Measurements from ENCODE around the gene ARHGEF19. TPM values are rescaled to one million over a fixed set of nuclear protein-coding genes. Genes with fewer than 3 reads are reported as not detected.
A peak's percentile ranks its signal among the peaks of the same experiment; 100 is the strongest.

ARHGEF19 gene
- total and polyA plus RNA-seq, 8 donors = 10.4 to 67.7 (median 56.5) TPM

DNA sequence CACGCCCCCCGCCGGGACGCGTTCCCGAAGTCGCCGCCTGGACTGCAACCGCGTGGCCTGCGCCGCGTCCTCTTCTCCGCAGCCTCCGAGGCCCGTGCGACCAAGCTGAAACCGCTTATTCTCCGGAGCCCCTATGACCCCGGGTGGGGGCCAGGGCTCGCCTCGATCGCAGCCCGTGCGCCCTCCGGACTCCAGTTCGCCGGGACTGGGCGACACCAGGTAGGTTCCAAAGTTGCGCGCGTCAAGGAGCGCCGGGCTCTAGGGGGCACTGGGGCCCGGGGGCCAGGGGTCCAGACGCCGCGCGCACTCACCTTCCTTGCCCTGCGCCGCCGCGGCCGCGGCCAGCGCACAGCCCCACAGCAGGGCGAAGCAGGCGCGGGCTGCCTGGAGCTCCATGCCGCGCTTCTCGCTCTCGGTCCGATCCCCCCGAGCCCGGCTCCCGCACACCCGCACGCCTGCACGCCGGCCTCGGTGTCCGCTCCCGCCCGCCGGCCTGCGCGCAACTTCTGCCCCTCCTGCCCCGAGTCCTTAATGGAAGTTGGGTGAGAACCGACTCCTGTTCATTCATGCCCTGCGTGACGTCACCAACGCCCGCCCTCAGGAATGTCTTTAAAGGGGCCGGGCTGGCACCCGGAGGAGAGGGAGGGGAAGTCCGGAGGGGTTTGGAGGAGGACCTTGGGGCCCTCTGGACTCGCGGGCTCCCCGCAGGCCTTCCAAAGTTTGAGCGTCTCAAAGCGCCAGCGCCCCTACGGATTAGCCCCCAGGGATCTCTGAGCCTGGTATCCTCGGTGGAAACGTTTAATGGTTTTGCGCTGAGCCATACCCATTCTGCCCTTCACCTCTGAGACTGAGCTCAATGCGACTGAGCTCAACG lies 56.7 kb downstream of the ARHGEF19 start, which contains the start of gene EPHA2:
Gene EPHA2 (minus strand): TSS at position 533 of the 874 bp plus-strand sequence. CDS start 137 bp downstream, at position 396.
- Histone ChIP-seq H3K9me3 (no peaks in the 10 kb centered on the region), H3K27ac (peak within 1 kb of the TSS; percentile 87 to 89), H3K4me3 (peak within 1 kb of the TSS; percentile 65 to 84), H3K4me1 (peaks cover 33 to 66% of the 10 kb centered on the region in 2 donors), H3K27me3 (peaks cover 0 to 24% of the 10 kb centered on the region in 2 donors), H3K36me3 (peaks cover 0 to under 1% of the 10 kb centered on the region in 2 donors)
- intact Hi-C loops (cut with DNase I) = no loop called here
- TF ChIP-seq, protein P1, sequence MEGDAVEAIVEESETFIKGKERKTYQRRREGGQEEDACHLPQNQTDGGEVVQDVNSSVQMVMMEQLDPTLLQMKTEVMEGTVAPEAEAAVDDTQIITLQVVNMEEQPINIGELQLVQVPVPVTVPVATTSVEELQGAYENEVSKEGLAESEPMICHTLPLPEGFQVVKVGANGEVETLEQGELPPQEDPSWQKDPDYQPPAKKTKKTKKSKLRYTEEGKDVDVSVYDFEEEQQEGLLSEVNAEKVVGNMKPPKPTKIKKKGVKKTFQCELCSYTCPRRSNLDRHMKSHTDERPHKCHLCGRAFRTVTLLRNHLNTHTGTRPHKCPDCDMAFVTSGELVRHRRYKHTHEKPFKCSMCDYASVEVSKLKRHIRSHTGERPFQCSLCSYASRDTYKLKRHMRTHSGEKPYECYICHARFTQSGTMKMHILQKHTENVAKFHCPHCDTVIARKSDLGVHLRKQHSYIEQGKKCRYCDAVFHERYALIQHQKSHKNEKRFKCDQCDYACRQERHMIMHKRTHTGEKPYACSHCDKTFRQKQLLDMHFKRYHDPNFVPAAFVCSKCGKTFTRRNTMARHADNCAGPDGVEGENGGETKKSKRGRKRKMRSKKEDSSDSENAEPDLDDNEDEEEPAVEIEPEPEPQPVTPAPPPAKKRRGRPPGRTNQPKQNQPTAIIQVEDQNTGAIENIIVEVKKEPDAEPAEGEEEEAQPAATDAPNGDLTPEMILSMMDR (IDR thresholded peaks at IDR 0.05) = no peak
- DNase-seq = peak; percentile 80 to 94 (median 92)
- peak; percentile 72 for ATAC-seq

DNA sequence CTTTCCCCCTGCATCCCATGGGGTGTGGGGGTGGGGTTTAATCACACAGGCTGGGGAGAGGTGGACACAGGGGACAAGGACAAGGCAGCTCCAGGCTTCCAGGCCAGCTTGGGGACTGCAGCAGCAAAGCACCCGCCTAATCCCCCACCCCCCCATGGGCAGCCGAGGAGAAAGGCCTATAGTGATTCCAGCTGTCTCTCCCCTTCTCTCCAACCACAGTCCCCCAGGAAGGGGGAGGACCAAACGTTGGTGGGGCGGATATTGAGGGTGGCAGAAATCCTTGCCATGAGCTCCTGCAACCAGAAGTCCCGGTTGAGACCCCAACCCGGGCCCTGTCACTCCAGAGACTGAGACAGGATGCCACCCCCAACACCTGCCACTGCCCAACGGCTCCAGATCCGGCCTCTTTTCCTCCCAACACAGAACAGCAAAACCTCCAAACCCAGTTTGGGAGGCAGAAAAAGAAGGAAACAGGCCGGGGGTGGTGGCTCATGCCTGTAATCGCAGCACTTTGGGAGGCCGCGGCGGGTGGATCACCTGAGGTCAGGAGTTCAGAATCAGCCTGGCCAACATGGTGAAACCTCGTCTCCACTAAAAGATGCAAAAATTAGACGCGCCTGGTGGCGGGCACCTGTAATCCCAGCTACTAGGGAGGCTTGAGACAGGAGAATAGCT lies 58.3 kb downstream of the ARHGEF19 start:
- TF ChIP-seq, protein P1 (IDR thresholded peaks at IDR 0.05) = no peak
- DNase-seq (no peak), ATAC-seq (no peak)
- peaks cover 0 to 24% of the 10 kb centered on the region in 2 donors for H3K27me3 ChIP-seq
- intact Hi-C loops (cut with DNase I) = no loop called here
- H3K27ac ChIP-seq = peak overlapping the region; percentile 87 to 89
- H3K36me3 ChIP-seq = peaks cover 0 to 13% of the 10 kb centered on the region in 2 donors
- H3K4me3 ChIP-seq = peak overlapping the region; percentile 65 to 84
- H3K4me1 ChIP-seq = peaks cover 38 to 72% of the 10 kb centered on the region in 2 donors
- H3K9me3 ChIP-seq = no peaks in the 10 kb centered on the region

DNA sequence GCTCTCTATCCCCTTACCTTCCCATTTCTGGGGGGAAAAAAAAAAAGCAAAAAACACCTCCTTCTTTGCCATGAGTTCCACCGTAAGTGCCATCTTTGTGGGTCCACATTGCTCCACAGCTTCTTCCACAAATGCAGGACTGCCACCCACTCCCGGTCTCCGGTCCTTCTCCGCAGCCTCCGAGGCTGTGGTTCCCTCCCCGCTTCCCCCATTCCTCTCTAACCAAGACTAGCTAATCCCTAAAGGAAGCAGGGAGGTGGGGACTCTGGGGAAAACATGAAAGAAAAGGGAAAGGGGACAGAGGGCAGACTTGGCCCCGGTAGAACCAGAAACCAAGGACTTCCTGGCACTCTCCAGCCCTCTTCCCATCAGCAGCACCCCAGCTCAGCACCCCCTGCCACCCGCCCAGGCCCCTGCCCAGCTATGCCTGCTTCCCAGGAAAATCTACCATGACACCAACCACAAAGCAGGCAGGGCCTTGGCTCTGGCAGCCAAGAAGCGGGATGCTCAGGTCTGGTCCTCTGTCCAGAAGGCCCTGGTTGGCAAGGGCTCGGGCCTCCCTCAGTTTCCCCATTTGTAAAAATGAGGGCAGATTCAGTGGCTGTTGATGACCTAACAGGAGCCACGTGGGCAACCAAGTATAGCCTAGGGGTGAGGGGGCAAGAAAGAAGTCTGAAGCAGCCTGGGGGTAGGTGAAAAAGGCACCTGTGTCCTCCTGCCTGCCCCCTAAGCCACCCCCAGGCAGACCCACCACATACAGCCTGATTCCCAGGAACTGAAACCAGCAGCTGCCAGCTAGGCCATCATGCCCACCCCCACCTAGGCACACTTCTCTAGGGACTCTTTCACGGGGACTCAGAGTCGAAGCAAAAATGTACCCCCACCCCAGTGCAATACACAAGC lies 59.1 kb downstream of the ARHGEF19 start:
- H3K9me3 ChIP-seq = no peaks in the 10 kb centered on the region
- TF ChIP-seq, protein P1 (IDR thresholded peaks at IDR 0.05) = no peak
- peak overlapping the region; percentile 65 to 84 for H3K4me3 ChIP-seq
- H3K27me3 ChIP-seq = peaks cover 0 to 24% of the 10 kb centered on the region in 2 donors
- peaks cover 38 to 72% of the 10 kb centered on the region in 2 donors for H3K4me1 ChIP-seq
- DNase-seq (no peak), ATAC-seq (no peak)
- H3K36me3 ChIP-seq = peaks cover 0 to 21% of the 10 kb centered on the region in 2 donors
- peak overlapping the region; percentile 57 to 87 for H3K27ac ChIP-seq
- intact Hi-C loops (cut with DNase I) = no loop called here

DNA sequence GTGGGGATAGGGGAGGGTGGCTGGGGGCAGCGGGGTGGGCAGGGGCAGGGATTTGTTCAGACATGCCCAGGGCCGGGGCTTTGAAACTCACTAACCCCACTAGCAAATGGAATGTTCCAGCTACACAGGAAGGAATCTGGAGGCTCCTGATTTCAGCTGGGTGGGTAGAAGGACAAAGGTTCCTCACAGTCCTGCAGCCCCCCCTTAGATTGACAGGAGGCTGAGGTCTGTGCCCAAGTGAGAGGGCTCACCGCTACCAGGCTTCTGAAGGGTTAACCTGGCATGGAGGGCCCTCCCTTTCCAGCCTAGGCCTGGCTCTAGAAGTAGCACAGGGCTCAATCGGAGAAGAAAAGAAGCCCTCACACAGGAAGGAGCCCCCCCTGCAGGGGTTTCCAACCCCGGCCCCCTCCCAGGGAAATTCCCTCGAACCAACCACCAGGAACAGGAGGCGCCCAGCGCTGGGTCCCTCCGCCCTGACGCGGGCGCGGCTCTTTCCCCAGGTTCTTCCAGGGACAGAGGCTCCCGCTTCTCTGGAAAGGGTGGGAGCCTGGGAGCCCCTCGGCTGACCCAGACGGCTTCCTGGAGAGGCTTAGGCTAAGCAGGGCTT lies 59.9 kb downstream of the ARHGEF19 start:
- peaks cover 38 to 74% of the 10 kb centered on the region in 2 donors for H3K4me1 ChIP-seq
- peaks cover 0 to 24% of the 10 kb centered on the region in 2 donors for H3K27me3 ChIP-seq
- peak overlapping the region; percentile 65 to 84 for H3K4me3 ChIP-seq
- intact Hi-C loops (cut with DNase I) = no loop called here
- peaks cover 0 to 29% of the 10 kb centered on the region in 2 donors for H3K36me3 ChIP-seq
- TF ChIP-seq, protein P1 (IDR thresholded peaks at IDR 0.05) = no peak
- H3K27ac ChIP-seq = peak overlapping the region; percentile 57 to 87
- ATAC-seq = peak; percentile 1
- DNase-seq = no peak
- H3K9me3 ChIP-seq = no peaks in the 10 kb centered on the region

Measured in left lung (tissue), 10 donors.